HepG2 (cell line): ENCODE results near the gene STX4. TPM values are rescaled to one million over a fixed set of nuclear protein-coding genes. Genes with fewer than 3 reads are reported as not detected.

ENCODE experiments used
- BRCA1 ChIP-seq: sonication (generic); formaldehyde crosslinking; IDR thresholded peaks from 2 replicates; pipeline ENCODE4 v1.4.0; 2020; ENCODE audit warnings: missing genetic modification reagents
- MIER2 ChIP-seq: IDR thresholded peaks from 2 replicates; pipeline ENCODE4 v1.6.1; 2016; ENCODE audit warnings: missing biosample characterization, missing genetic modification reagents
- PCBP2 ChIP-seq: fragments of 200-400 bp; formaldehyde crosslinking; optimal IDR thresholded peaks from 2 replicates; pipeline ENCODE3; 2018; ENCODE audit warnings: low read length, low read depth; ENCODE audit not compliant: poor library complexity, severe bottlenecking
- PHF8 ChIP-seq: sonication (generic); formaldehyde crosslinking; IDR thresholded peaks from 2 replicates; pipeline ENCODE4 v1.5.0; 2020; ENCODE audit warnings: missing genetic modification reagents
- PRDM4 ChIP-seq: sonication (generic); formaldehyde crosslinking; IDR thresholded peaks from 2 replicates; pipeline ENCODE4 v1.9.0; 2021; ENCODE audit warnings: missing genetic modification reagents, borderline replicate concordance
- ZNF546 ChIP-seq: sonication (generic); formaldehyde crosslinking; conservative IDR thresholded peaks from 2 replicates; pipeline ENCODE4 v1.8.1; 2023; ENCODE audit warnings: mild to moderate bottlenecking, missing genetic modification reagents
- ZSCAN31 ChIP-seq: sonication (generic); formaldehyde crosslinking; IDR thresholded peaks from 2 replicates; pipeline ENCODE4 v1.5.0; 2020; ENCODE audit warnings: low read depth, mild to moderate bottlenecking, missing genetic modification reagents
- polyA plus RNA-seq, 8 experiments: library from polyadenylated mRNA; depleted of rRNA in 3 of 8; stranded (reverse) in 7 of 8; unstranded in 1 of 8; fragments of >200 nt; fragmentation: Illumina TruSeq in 4 of 8; extraction: Trizol in 4 of 8; gene quantifications; 2 replicates each; pipeline versions ENCODE4 v1.2.1 to v1.2.3, GENCODE V29; 2011 to 2016; ENCODE audit warnings: low read depth in 4 of 8, missing spikeins in 1 of 8, mixed read lengths in 1 of 8; ENCODE audit not compliant: insufficient read depth in 1 of 8
- total RNA-seq, 5 experiments: library from RNA; depleted of rRNA; stranded (reverse); fragments of >200 nt; fragmentation: Illumina TruSeq; extraction: Trizol; gene quantifications; 2 replicates each; pipeline ENCODE4 v1.2.3, GENCODE V29; 2016; ENCODE audit warnings: low read depth in 1 of 5
- TF ChIP-seq, protein P1 (sequence below): sonication (generic); formaldehyde crosslinking; IDR thresholded peaks from 2 replicates; pipeline ENCODE4 v1.4.0; 2020; ENCODE audit warnings: missing genetic modification reagents
- TF ChIP-seq, protein P2 (sequence below): sonication (generic); formaldehyde crosslinking; IDR thresholded peaks from 2 replicates; pipeline ENCODE4 v1.8.0; 2022; ENCODE audit warnings: mild to moderate bottlenecking, missing genetic modification reagents; ENCODE audit not compliant: insufficient replicate concordance
- TF ChIP-seq, protein P3 (sequence below): sonication (generic); formaldehyde crosslinking; IDR thresholded peaks from 2 replicates; pipeline ENCODE4 v1.4.0; 2020; ENCODE audit warnings: mild to moderate bottlenecking, missing genetic modification reagents, borderline replicate concordance
- TF ChIP-seq, protein P4 (sequence below): sonication (generic); formaldehyde crosslinking; IDR thresholded peaks from 2 replicates; pipeline ENCODE4 v1.5.1; 2020; ENCODE audit warnings: missing genetic modification reagents, mild to moderate bottlenecking, borderline replicate concordance

The STX4 gene
- total and polyA plus RNA-seq, 2 of the 13 experiments (the other 11 are each of a cell fraction or from before 2014, with no cell fraction given): 29.2 to 34.6 TPM

GRCh38 chr16:31073970-31074813 is 40.8 kb downstream of the STX4 start, which contains the start of the genes ZNF646 and ZNF668 (continued):
- TF ChIP-seq PRDM4 (CRISPR knock-in tag) (no peak), ZNF546 (CRISPR knock-in tag) (no peak; the same call in none of the 2 replicates), ZSCAN31 (CRISPR knock-in tag) (no peak; the same call in 1 of the 2 replicates), BRCA1 (CRISPR knock-in tag) (0 out of 2 replicates have a peak, but pooled peaks have one; percentile 22), PCBP2 (peak; percentile 73), MIER2 (CRISPR knock-in tag) (no peak; the same call in 1 of the 2 replicates), PHF8 (CRISPR knock-in tag) (peak; percentile 77; the same call in 1 of the 2 replicates)
- TF ChIP-seq, protein P1, sequence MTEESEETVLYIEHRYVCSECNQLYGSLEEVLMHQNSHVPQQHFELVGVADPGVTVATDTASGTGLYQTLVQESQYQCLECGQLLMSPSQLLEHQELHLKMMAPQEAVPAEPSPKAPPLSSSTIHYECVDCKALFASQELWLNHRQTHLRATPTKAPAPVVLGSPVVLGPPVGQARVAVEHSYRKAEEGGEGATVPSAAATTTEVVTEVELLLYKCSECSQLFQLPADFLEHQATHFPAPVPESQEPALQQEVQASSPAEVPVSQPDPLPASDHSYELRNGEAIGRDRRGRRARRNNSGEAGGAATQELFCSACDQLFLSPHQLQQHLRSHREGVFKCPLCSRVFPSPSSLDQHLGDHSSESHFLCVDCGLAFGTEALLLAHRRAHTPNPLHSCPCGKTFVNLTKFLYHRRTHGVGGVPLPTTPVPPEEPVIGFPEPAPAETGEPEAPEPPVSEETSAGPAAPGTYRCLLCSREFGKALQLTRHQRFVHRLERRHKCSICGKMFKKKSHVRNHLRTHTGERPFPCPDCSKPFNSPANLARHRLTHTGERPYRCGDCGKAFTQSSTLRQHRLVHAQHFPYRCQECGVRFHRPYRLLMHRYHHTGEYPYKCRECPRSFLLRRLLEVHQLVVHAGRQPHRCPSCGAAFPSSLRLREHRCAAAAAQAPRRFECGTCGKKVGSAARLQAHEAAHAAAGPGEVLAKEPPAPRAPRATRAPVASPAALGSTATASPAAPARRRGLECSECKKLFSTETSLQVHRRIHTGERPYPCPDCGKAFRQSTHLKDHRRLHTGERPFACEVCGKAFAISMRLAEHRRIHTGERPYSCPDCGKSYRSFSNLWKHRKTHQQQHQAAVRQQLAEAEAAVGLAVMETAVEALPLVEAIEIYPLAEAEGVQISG (CRISPR knock-in tag): peak; percentile 96
- TF ChIP-seq, protein P2, sequence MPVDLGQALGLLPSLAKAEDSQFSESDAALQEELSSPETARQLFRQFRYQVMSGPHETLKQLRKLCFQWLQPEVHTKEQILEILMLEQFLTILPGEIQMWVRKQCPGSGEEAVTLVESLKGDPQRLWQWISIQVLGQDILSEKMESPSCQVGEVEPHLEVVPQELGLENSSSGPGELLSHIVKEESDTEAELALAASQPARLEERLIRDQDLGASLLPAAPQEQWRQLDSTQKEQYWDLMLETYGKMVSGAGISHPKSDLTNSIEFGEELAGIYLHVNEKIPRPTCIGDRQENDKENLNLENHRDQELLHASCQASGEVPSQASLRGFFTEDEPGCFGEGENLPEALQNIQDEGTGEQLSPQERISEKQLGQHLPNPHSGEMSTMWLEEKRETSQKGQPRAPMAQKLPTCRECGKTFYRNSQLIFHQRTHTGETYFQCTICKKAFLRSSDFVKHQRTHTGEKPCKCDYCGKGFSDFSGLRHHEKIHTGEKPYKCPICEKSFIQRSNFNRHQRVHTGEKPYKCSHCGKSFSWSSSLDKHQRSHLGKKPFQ: no peak
- TF ChIP-seq, protein P3, sequence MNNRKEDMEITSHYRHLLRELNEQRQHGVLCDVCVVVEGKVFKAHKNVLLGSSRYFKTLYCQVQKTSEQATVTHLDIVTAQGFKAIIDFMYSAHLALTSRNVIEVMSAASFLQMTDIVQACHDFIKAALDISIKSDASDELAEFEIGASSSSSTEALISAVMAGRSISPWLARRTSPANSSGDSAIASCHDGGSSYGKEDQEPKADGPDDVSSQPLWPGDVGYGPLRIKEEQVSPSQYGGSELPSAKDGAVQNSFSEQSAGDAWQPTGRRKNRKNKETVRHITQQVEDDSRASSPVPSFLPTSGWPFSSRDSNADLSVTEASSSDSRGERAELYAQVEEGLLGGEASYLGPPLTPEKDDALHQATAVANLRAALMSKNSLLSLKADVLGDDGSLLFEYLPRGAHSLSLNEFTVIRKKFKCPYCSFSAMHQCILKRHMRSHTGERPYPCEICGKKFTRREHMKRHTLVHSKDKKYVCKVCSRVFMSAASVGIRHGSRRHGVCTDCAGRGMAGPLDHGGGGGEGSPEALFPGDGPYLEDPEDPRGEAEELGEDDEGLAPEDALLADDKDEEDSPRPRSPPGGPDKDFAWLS: no peak; the same call in 1 of the 2 replicates
- TF ChIP-seq, protein P4, sequence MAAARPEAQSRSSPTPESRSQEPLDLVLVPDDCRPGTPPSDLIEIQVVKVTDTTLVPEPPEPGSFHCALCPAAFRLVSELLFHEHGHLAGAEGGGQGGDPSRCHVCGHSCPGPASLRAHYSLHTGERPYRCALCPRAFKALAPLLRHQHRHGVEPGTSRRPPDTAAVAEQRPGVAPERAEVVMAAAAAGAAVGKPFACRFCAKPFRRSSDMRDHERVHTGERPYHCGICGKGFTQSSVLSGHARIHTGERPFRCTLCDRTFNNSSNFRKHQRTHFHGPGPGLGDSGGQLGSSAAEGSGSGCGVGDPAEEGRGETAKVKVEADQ (CRISPR knock-in tag): peak; percentile 95
